IMR-90 (cell line): ENCODE measurements around the gene NPB. TPM values are rescaled to one million over a fixed set of nuclear protein-coding genes. Genes with fewer than 3 reads are reported as not detected.
A peak's percentile ranks its signal among the peaks of the same experiment; 100 is the strongest.

Source experiments
- ATAC-seq: fragments of 200-7000 bp; cut with Tn5 transposase; 2 replicates; pipeline ENCODE4 v1.9.1; 2020; ENCODE audit warnings: low read depth, mild to moderate bottlenecking, moderate library complexity
- BruUV-seq: library from RNA; stranded (reverse); fragments of 400-500 nt; replicated peaks from 2 replicates; lab custom pipeline; 2021; lab: Mats Ljungman, UMichigan
- CTCF ChIA-PET: fragments of 300-600 bp; formaldehyde crosslinking; extraction: SDS; loops from one replicate; lab custom pipeline; 2021; ENCODE audit warnings: antibody characterized with exemption; lab: Yijun Ruan, JAX
- POLR2A ChIA-PET: fragments of 300-600 bp; sonication (Branson Sonifier 250); formaldehyde crosslinking; loops from one replicate; lab custom pipeline; 2022; ENCODE audit warnings: antibody characterized with exemption; ENCODE audit not compliant: unreplicated experiment; lab: Charles Lee
- DNase-seq: peaks from one replicate; pipeline ENCODE4 v3.0.0; 2013
- H2AFZ ChIP-seq: replicated peaks from 2 replicates; pipeline ENCODE3; 2013; ENCODE audit warnings: low read length, mild to moderate bottlenecking; ENCODE audit not compliant: poor library complexity
- H2AK5ac ChIP-seq: 2 replicates; pipeline ENCODE4 v1.6.1; 2013; ENCODE audit warnings: low read depth, low read length, inconsistent platforms
- H2AK9ac ChIP-seq: replicated peaks from 2 replicates; pipeline ENCODE3; 2013; ENCODE audit warnings: mild to moderate bottlenecking, low read depth, low read length, moderate library complexity; ENCODE audit not compliant: poor library complexity
- H2BK120ac ChIP-seq: 2 replicates; pipeline ENCODE4 v1.6.1; 2013; ENCODE audit warnings: low read depth, low read length, inconsistent platforms
- H2BK15ac ChIP-seq: 3 replicates; pipeline ENCODE4 v1.6.1; 2013; ENCODE audit warnings: low read depth, low read length, inconsistent platforms
- H2BK20ac ChIP-seq: 2 replicates; pipeline ENCODE4 v1.6.1; 2013; ENCODE audit warnings: low read depth, mild to moderate bottlenecking, inconsistent platforms, low read length, moderate library complexity
- H2BK5ac ChIP-seq: 2 replicates; pipeline ENCODE4 v1.6.1; 2013; ENCODE audit warnings: mild to moderate bottlenecking, low read depth, low read length, inconsistent platforms; ENCODE audit not compliant: poor library complexity, severe bottlenecking
- H3K14ac ChIP-seq: replicated peaks from 2 replicates; pipeline ENCODE4 v1.6.1; 2013; ENCODE audit warnings: low read depth, low read length, inconsistent platforms
- H3K18ac ChIP-seq: 2 replicates; pipeline ENCODE4 v1.6.1; 2013; ENCODE audit warnings: low read depth, low read length, control low read depth
- H3K23ac ChIP-seq: 2 replicates; pipeline ENCODE4 v1.6.1; 2013; ENCODE audit warnings: low read depth, low read length, inconsistent platforms
- H3K27ac ChIP-seq: 2 replicates; pipeline ENCODE4 v1.5.1; 2013; ENCODE audit warnings: mild to moderate bottlenecking, control low read depth, low read length; ENCODE audit not compliant: insufficient read depth
- H3K27me3 ChIP-seq: 2 replicates; pipeline ENCODE4 v1.6.1; 2013; ENCODE audit warnings: low read length; ENCODE audit not compliant: control insufficient read depth, insufficient read depth
- H3K36me3 ChIP-seq: 2 replicates; pipeline ENCODE4 v1.6.1; 2013; ENCODE audit warnings: low read length, mixed read lengths; ENCODE audit not compliant: control insufficient read depth, insufficient read depth
- H3K4ac ChIP-seq: 2 replicates; pipeline ENCODE4 v1.6.1; 2013; ENCODE audit warnings: low read depth, low read length, inconsistent platforms
- H3K4me1 ChIP-seq: 2 replicates; pipeline ENCODE4 v1.6.1; 2013; ENCODE audit warnings: low read length, mixed read lengths; ENCODE audit not compliant: control insufficient read depth, insufficient read depth
- H3K4me2 ChIP-seq: 2 replicates; pipeline ENCODE4 v1.6.1; 2013; ENCODE audit warnings: low read depth, mild to moderate bottlenecking, control low read depth, low read length, moderate library complexity
- H3K4me3 ChIP-seq: 2 replicates; pipeline ENCODE4 v1.5.1; 2013; ENCODE audit warnings: low read depth, mild to moderate bottlenecking, control low read depth, low read length, moderate library complexity; ENCODE audit not compliant: insufficient read depth
- H3K56ac ChIP-seq: 2 replicates; pipeline ENCODE4 v1.6.1; 2013; ENCODE audit warnings: low read length, inconsistent platforms; ENCODE audit not compliant: insufficient read depth; ENCODE audit errors: extremely low read depth
- H3K79me1 ChIP-seq, 2 experiments: 2 replicates each; pipeline ENCODE4 v1.6.1; 2013; ENCODE audit warnings: low read length in 2 of 2, inconsistent platforms in 1 of 2, low read depth in 1 of 2
- H3K9ac ChIP-seq: 2 replicates; pipeline ENCODE4 v1.6.1; 2013; ENCODE audit warnings: low read depth, low read length, control low read depth
- H3K9me1 ChIP-seq: 2 replicates; pipeline ENCODE4 v1.6.1; 2013; ENCODE audit warnings: low read length, inconsistent platforms; ENCODE audit not compliant: insufficient read depth
- H3K9me3 ChIP-seq: 2 replicates; pipeline ENCODE4 v1.6.1; 2013; ENCODE audit warnings: low read length; ENCODE audit not compliant: control insufficient read depth, insufficient read depth
- H4K20me1 ChIP-seq: 2 replicates; pipeline ENCODE4 v1.6.1; 2013; ENCODE audit warnings: low read length, inconsistent platforms; ENCODE audit not compliant: insufficient read depth
- H4K5ac ChIP-seq: 2 replicates; pipeline ENCODE4 v1.6.1; 2013; ENCODE audit warnings: mild to moderate bottlenecking, low read depth, low read length, control low read depth
- H4K8ac ChIP-seq, 2 experiments: 2 replicates each; pipeline ENCODE4 v1.6.1; 2013; ENCODE audit warnings: low read depth in 2 of 2, low read length in 2 of 2, control low read depth in 1 of 2, inconsistent platforms in 1 of 2
- H4K91ac ChIP-seq: 2 replicates; pipeline ENCODE4 v1.6.1; 2013; ENCODE audit warnings: low read depth, low read length, inconsistent platforms; ENCODE audit not compliant: insufficient read depth
- BHLHE40 ChIP-seq: fragments of 150-350 bp; IDR thresholded peaks from 2 replicates; pipeline ENCODE4 v1.6.1; 2016; ENCODE audit warnings: mild to moderate bottlenecking, low read depth, low read length
- CEBPB ChIP-seq: IDR thresholded peaks from 2 replicates; pipeline ENCODE4 v1.6.1; 2012; ENCODE audit warnings: low read depth, low read length, improper control_type of control experiment
- CHD1 ChIP-seq: IDR thresholded peaks from 2 replicates; pipeline ENCODE4 v1.6.1; 2012; ENCODE audit warnings: low read depth, low read length, improper control_type of control experiment
- MAFK ChIP-seq: IDR thresholded peaks from 2 replicates; pipeline ENCODE4 v1.6.1; 2012; ENCODE audit warnings: low read depth, low read length, improper control_type of control experiment
- MAZ ChIP-seq: IDR thresholded peaks from 2 replicates; pipeline ENCODE4 v1.6.1; 2012; ENCODE audit warnings: low read depth, mild to moderate bottlenecking, low read length, improper control_type of control experiment, moderate library complexity, borderline replicate concordance
- MXI1 ChIP-seq: IDR thresholded peaks from 2 replicates; pipeline ENCODE4 v1.6.1; 2012; ENCODE audit warnings: low read depth, mild to moderate bottlenecking, low read length, moderate library complexity, borderline replicate concordance
- NFE2L2 ChIP-seq: fragments of 150-350 bp; IDR thresholded peaks from 2 replicates; pipeline ENCODE4 v1.6.1; 2016; ENCODE audit warnings: low read depth, mild to moderate bottlenecking, low read length
- RAD21 ChIP-seq: IDR thresholded peaks from 2 replicates; pipeline ENCODE4 v1.6.1; 2012; ENCODE audit warnings: low read length, improper control_type of control experiment
- RCOR1 ChIP-seq: IDR thresholded peaks from 2 replicates; pipeline ENCODE4 v1.6.1; 2012; ENCODE audit warnings: mild to moderate bottlenecking, low read length, improper control_type of control experiment; ENCODE audit not compliant: insufficient replicate concordance
- RFX5 ChIP-seq: IDR thresholded peaks from 2 replicates; pipeline ENCODE4 v1.8.0; 2012; ENCODE audit warnings: low read depth, mild to moderate bottlenecking, low read length, moderate library complexity
- SMC3 ChIP-seq: fragments of 150-350 bp; IDR thresholded peaks from 2 replicates; pipeline ENCODE4 v1.6.1; 2016; ENCODE audit warnings: low read depth, mild to moderate bottlenecking, antibody characterized with exemption, low read length, moderate library complexity
- WGBS, 2 experiments: methylation state at CpG; one replicate each; pipeline versions ENCODE4 v1.1.5 to v1.1.7; 2013; ENCODE audit warnings: missing lambda C conversion rate in 2 of 2; ENCODE audit not compliant: insufficient read length in 1 of 2; ENCODE audit errors: extremely low coverage in 2 of 2; 5-methylcytosine and 5-hydroxymethylcytosine counted together
- dilution Hi-C: fragments of 300-500 bp; cut with HindIII; formaldehyde crosslinking; loops from one replicate; pipeline ENCODE4 v1.14.3; 2018; ENCODE audit warnings: low sequenced_read_pairs; ENCODE audit not compliant: unreplicated experiment
- in situ Hi-C: fragments of 300-500 bp; cut with MboI; formaldehyde crosslinking; loops from 3 replicates; pipeline ENCODE4 v1.14.3; 2019; ENCODE audit warnings: low sequenced_read_pairs, inconsistent platforms, mixed read lengths
- intact Hi-C: fragments of 100-400 bp; cut with micrococcal nuclease; formaldehyde crosslinking; loops from 2 replicates; pipeline ENCODE4 v1.10.0; 2022
- polyA plus RNA-seq, 3 experiments: library from polyadenylated mRNA; depleted of rRNA; stranded (reverse); fragments of >200 nt; gene quantifications; 2 replicates each; pipeline ENCODE4 v1.2.3, GENCODE V29; 2012; ENCODE audit warnings: low replicate concordance in 1 of 3
- total RNA-seq: library from RNA; depleted of rRNA; stranded (reverse); fragments of >200 nt; gene quantifications from 2 replicates; pipeline ENCODE4 v1.2.3, GENCODE V29; 2012
- TF ChIP-seq, protein P1 (sequence below): conservative IDR thresholded peaks from 2 replicates; pipeline ENCODE4 v1.5.1; 2012; ENCODE audit warnings: mild to moderate bottlenecking, low read depth, low read length, improper control_type of control experiment

NPB gene
- total and polyA plus RNA-seq, 2 of the 4 experiments (the other 2 are of a cell fraction): 0.51 TPM; not detected in 1

GRCh38 chr17:81888105-81888987 lies 13.7 kb upstream of the NPB start (continued):
- TF ChIP-seq RCOR1: no peak

GRCh38 chr17:81888988-81889595 lies 12.9 kb upstream of the NPB start:
- Histone ChIP-seq H2BK15ac (no peak overlapping the region), H3K9me1 (0 out of 2 replicates have a peak, but pooled peaks cover 4% of the 10 kb centered on the region), H3K9ac (no peak overlapping the region), H2BK5ac (no peak overlapping the region), H3K9me3 (no peaks in the 10 kb centered on the region), H3K27ac (no peak overlapping the region), H2AFZ (no peak overlapping the region), H3K4ac (no peak overlapping the region), H4K8ac (no peak overlapping the region), H2BK20ac (no peak overlapping the region), H3K4me3 (no peak overlapping the region), H3K27me3 (no peaks in the 10 kb centered on the region), H3K4me1 (peaks cover 4% of the 10 kb centered on the region; the same call in 1 of the 2 replicates), H3K4me2 (no peak overlapping the region), H2AK9ac (peak overlapping the region; percentile 57), H4K91ac (no peak overlapping the region), H4K20me1 (peaks cover 20% of the 10 kb centered on the region), H2AK5ac (no peak overlapping the region), H3K36me3 (peaks cover 58% of the 10 kb centered on the region), H3K79me1 (peaks cover 48 to 77% of the 10 kb centered on the region in 2 experiments), H3K56ac (no peak overlapping the region), H3K14ac (no peak overlapping the region), H4K5ac (no peak overlapping the region), H3K18ac (no peak overlapping the region), H2BK120ac (no peak overlapping the region), H3K23ac (peak overlapping the region; percentile 43; the same call in 1 of the 2 replicates)
- DNase-seq (no peak), ATAC-seq (no peak)
- intact Hi-C loops: no loop called here
- WGBS, 2 experiments: 98% methylated on average over 12 of the region's 16 CpGs; no CpG with 5 or more reads in 1 of the 2 experiments
- dilution Hi-C loops: no loop called here
- ChIA-PET POLR2A (no interaction called here), CTCF (no interaction called here)
- no TSS peak for BruUV-seq
- in situ Hi-C loops: no loop called here
- TF ChIP-seq CHD1 (no peak), RAD21 (no peak), CEBPB (no peak), SMC3 (no peak), BHLHE40 (no peak), MAFK (no peak), RFX5 (no peak), RCOR1 (no peak), MXI1 (no peak), NFE2L2 (no peak), MAZ (no peak)
- TF ChIP-seq, protein P1, sequence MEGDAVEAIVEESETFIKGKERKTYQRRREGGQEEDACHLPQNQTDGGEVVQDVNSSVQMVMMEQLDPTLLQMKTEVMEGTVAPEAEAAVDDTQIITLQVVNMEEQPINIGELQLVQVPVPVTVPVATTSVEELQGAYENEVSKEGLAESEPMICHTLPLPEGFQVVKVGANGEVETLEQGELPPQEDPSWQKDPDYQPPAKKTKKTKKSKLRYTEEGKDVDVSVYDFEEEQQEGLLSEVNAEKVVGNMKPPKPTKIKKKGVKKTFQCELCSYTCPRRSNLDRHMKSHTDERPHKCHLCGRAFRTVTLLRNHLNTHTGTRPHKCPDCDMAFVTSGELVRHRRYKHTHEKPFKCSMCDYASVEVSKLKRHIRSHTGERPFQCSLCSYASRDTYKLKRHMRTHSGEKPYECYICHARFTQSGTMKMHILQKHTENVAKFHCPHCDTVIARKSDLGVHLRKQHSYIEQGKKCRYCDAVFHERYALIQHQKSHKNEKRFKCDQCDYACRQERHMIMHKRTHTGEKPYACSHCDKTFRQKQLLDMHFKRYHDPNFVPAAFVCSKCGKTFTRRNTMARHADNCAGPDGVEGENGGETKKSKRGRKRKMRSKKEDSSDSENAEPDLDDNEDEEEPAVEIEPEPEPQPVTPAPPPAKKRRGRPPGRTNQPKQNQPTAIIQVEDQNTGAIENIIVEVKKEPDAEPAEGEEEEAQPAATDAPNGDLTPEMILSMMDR: no peak
